Mucosa of rectum (tissue), 2 donors: ENCODE measurements around the gene IL17RD.
A peak's percentile ranks its signal among the peaks of the same experiment; 100 is the strongest.

Experiments used
- H3K27ac ChIP-seq, 2 donors: one replicate each; pipeline ENCODE4 v1.7.0; 2013; ENCODE audit warnings: inconsistent platforms in 2 of 2, low read depth in 2 of 2, low read length in 2 of 2
- H3K27me3 ChIP-seq, 2 donors: one replicate each; pipeline ENCODE4 v1.7.0; 2013; ENCODE audit warnings: low read length in 2 of 2; ENCODE audit not compliant: control insufficient read depth in 2 of 2, insufficient read depth in 2 of 2
- H3K36me3 ChIP-seq, 2 donors: one replicate each; pipeline ENCODE4 v1.7.0; 2013; ENCODE audit warnings: low read length in 2 of 2; ENCODE audit not compliant: control insufficient read depth in 2 of 2, insufficient read depth in 2 of 2
- H3K4me1 ChIP-seq, 2 donors: one replicate each; pipeline ENCODE4 v1.7.0; 2013; ENCODE audit warnings: low read length in 2 of 2, mild to moderate bottlenecking in 1 of 2; ENCODE audit not compliant: control insufficient read depth in 2 of 2, insufficient read depth in 2 of 2
- H3K4me3 ChIP-seq, 2 donors: one replicate each; pipeline ENCODE4 v1.7.0; 2013; ENCODE audit warnings: low read length in 2 of 2
- H3K9ac ChIP-seq, 2 donors: one replicate each; pipeline ENCODE4 v1.7.0; 2013; ENCODE audit warnings: low read length in 2 of 2, low read depth in 1 of 2, mild to moderate bottlenecking in 1 of 2
- H3K9me3 ChIP-seq, 2 donors: one replicate each; pipeline ENCODE4 v1.7.0; 2013; ENCODE audit warnings: low read length in 2 of 2; ENCODE audit not compliant: control insufficient read depth in 2 of 2
- donor health status: healthy.
- donor health status: Normal muscosa, but diverticular disease.

The IL17RD gene

GRCh38 chr3:57082481-57082880, 82.7 kb downstream of the IL17RD start:
- no peak overlapping the region for H3K27ac ChIP-seq
- peaks cover 0 to 4% of the 10 kb centered on the region in 2 donors for H3K27me3 ChIP-seq
- peaks cover 0 to 4% of the 10 kb centered on the region in 2 donors for H3K4me1 ChIP-seq
- H3K9me3 ChIP-seq, result no peaks in the 10 kb centered on the region
- H3K36me3 ChIP-seq, result no peaks in the 10 kb centered on the region
- no peak overlapping the region for H3K9ac ChIP-seq
- H3K4me3 ChIP-seq, result no peak overlapping the region

- no peak overlapping the region for H3K9ac ChIP-seq
- H3K36me3 ChIP-seq, result no peaks in the 10 kb centered on the region
- H3K4me1 ChIP-seq, result peaks cover 0 to 4% of the 10 kb centered on the region in 2 donors
- no peak overlapping the region for H3K4me3 ChIP-seq
- H3K9me3 ChIP-seq, result no peaks in the 10 kb centered on the region
- no peak overlapping the region for H3K27ac ChIP-seq
- H3K27me3 ChIP-seq, result peaks cover 0 to 6% of the 10 kb centered on the region in 2 donors
Measured at GRCh38 chr3:57081173-57081572, 84.0 kb downstream of the IL17RD start.

- Histone ChIP-seq H3K9ac (no peak overlapping the region), H3K9me3 (no peaks in the 10 kb centered on the region), H3K27ac (no peak overlapping the region), H3K36me3 (no peaks in the 10 kb centered on the region), H3K4me3 (no peak overlapping the region), H3K27me3 (peaks cover 0 to 6% of the 10 kb centered on the region in 2 donors), H3K4me1 (peaks cover 0 to 4% of the 10 kb centered on the region in 2 donors)
Measured at GRCh38 chr3:57080171-57080570, 85.0 kb downstream of the IL17RD start.

- no peaks in the 10 kb centered on the region for H3K36me3 ChIP-seq
- no peak overlapping the region for H3K27ac ChIP-seq
- peak overlapping the region in 1 of 2 donors; percentile 23 for H3K9ac ChIP-seq
- peak overlapping the region; percentile 61 to 82 for H3K4me3 ChIP-seq
- peaks cover 0 to 6% of the 10 kb centered on the region in 2 donors for H3K27me3 ChIP-seq
- H3K9me3 ChIP-seq, result no peaks in the 10 kb centered on the region
- H3K4me1 ChIP-seq, result peaks cover 0 to 4% of the 10 kb centered on the region in 2 donors
Measured at GRCh38 chr3:57079474-57079831, 85.7 kb downstream of the IL17RD start.

- peaks cover 0 to 6% of the 10 kb centered on the region in 2 donors for H3K27me3 ChIP-seq
- peak overlapping the region; percentile 82 to 85 for H3K4me3 ChIP-seq
- H3K9me3 ChIP-seq, result no peaks in the 10 kb centered on the region
- peak overlapping the region; percentile 80 to 84 for H3K9ac ChIP-seq
- H3K4me1 ChIP-seq, result peaks cover 0 to 4% of the 10 kb centered on the region in 2 donors
- no peaks in the 10 kb centered on the region for H3K36me3 ChIP-seq
- H3K27ac ChIP-seq, result peak overlapping the region; percentile 33 to 43
Measured at GRCh38 chr3:57078635-57079473, 86.3 kb downstream of the IL17RD start.

DNA sequence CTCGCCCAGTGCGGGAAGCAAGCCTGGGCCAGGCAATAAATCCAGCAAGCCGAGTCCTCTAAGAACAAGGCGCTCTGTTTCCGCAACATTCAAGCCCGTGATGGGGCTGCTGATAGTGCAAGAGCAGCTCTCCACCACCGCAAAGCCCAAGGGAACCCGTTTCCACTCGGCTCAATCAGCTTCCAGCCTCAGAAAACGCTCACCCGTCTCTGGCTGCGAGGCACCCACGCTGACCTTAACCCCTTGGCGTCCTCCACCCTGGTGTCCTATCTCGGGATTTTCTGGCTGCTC, 86.9 kb downstream of the IL17RD start:
- Histone ChIP-seq H3K27ac (peak overlapping the region; percentile 2 to 43), H3K4me1 (peaks cover 0 to 4% of the 10 kb centered on the region in 2 donors), H3K9me3 (no peaks in the 10 kb centered on the region), H3K9ac (peak overlapping the region; percentile 80 to 84), H3K27me3 (peaks cover 0 to 6% of the 10 kb centered on the region in 2 donors), H3K4me3 (peak overlapping the region; percentile 82 to 85), H3K36me3 (no peaks in the 10 kb centered on the region)

- Histone ChIP-seq H3K4me1 (peaks cover 0 to 4% of the 10 kb centered on the region in 2 donors), H3K4me3 (peak overlapping the region; percentile 82 to 85), H3K27ac (peak overlapping the region in 1 of 2 donors; percentile 43), H3K36me3 (no peaks in the 10 kb centered on the region), H3K27me3 (peaks cover 0 to 6% of the 10 kb centered on the region in 2 donors), H3K9ac (peak overlapping the region; percentile 3 to 80), H3K9me3 (no peaks in the 10 kb centered on the region)
Measured at GRCh38 chr3:57077630-57078343, 87.4 kb downstream of the IL17RD start.

- no peak overlapping the region for H3K9ac ChIP-seq
- no peak overlapping the region for H3K27ac ChIP-seq
- no peak overlapping the region for H3K4me3 ChIP-seq
- H3K9me3 ChIP-seq, result no peaks in the 10 kb centered on the region
- H3K27me3 ChIP-seq, result peaks cover 0 to 6% of the 10 kb centered on the region in 2 donors
- peaks cover 0 to 4% of the 10 kb centered on the region in 2 donors for H3K4me1 ChIP-seq
- H3K36me3 ChIP-seq, result no peaks in the 10 kb centered on the region
Measured at GRCh38 chr3:57076422-57076951, 88.7 kb downstream of the IL17RD start.

DNA sequence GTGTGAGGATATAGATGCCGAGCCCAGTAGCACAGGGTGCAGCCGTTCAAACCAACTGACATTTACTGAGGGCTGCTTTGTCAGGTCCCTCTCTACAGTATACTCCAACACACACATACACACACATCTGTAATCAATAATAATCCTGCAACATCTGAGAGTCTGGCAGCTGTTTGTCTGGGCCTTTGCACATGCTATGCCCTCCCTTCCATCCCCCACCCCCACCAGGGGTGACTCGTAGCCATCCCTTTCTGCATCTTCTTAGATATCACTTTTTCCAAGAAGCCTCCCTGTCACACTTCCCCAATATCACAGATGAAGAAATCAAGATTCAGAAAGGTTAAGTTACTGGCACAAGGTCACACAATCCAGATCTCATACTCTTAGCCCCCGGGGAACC, 91.0 kb downstream of the IL17RD start:
- Histone ChIP-seq H3K9me3 (no peaks in the 10 kb centered on the region), H3K9ac (no peak overlapping the region), H3K27ac (no peak overlapping the region), H3K27me3 (peaks cover 0 to 6% of the 10 kb centered on the region in 2 donors), H3K4me3 (no peak overlapping the region), H3K4me1 (peaks cover 0 to 4% of the 10 kb centered on the region in 2 donors), H3K36me3 (no peaks in the 10 kb centered on the region)

- H3K9me3 ChIP-seq, result no peaks in the 10 kb centered on the region
- H3K4me3 ChIP-seq, result no peak overlapping the region
- H3K4me1 ChIP-seq, result peaks cover under 1 to 4% of the 10 kb centered on the region in 2 donors
- H3K27ac ChIP-seq, result no peak overlapping the region
- H3K9ac ChIP-seq, result no peak overlapping the region
- H3K27me3 ChIP-seq, result peaks cover 0 to 6% of the 10 kb centered on the region in 2 donors
- H3K36me3 ChIP-seq, result no peaks in the 10 kb centered on the region
Measured at GRCh38 chr3:57073628-57074027, 91.5 kb downstream of the IL17RD start.
